ENCODE measurements around the gene ZMIZ1. TPM values are rescaled to one million over a fixed set of nuclear protein-coding genes. Genes with fewer than 3 reads are reported as not detected.

Gene ZMIZ1
- total and polyA plus RNA-seq, 2 experiments from 2014 or later, result 9.2 to 30.9 TPM

DNA sequence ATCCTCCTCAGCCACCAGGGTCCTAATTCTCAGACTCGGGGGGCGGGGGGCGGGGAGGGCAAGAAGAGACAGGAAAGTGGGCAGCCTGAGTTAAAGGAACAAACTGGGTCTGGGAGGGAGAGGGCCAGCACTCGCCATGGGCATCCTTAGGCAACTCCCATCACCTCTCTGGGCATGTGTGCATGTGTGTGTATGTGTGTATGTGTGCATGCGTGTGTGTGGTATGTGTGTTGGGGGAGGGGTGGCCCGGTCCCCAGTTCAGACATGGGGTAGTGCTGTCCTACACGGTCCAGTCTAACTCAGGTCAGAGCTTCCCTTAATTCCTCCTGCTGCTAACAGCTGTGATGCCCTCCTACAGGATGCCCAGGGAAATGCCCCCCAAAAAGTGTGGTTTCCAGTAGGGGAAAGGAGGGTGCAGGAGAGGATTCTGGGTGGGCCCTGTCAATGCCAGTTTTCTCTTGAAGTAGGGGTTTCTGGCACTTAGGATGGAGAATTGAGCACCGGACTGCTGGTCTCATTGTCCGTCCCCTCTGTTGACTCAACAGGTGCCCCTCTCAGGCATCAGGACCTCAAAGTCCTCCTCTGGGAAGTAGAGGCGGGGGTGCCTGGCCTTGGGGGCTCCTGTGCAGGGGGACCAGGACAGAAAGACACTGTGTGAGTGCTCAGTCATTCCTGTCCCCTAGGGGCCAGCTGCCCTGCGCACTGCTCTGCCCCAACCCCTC, 15.1 kb upstream of the ZMIZ1 start:
- H3K27ac Mint-ChIP-seq, result no peak overlapping the region

More for the DNA sequence above, 15.1 kb upstream of the ZMIZ1 start:
- Histone ChIP-seq H4K20me1 (replicated peaks; ENCODE audit: insufficient read depth) (no peaks in the 10 kb centered on the region), H3K4me3 (no peak overlapping the region), H3K4me1 (ENCODE audit: insufficient read depth) (peaks cover 24% of the 10 kb centered on the region), H3K79me2 (replicated peaks; ENCODE audit: insufficient read depth) (no peaks in the 10 kb centered on the region), H3K27me3 (ENCODE audit: insufficient read depth) (no peaks in the 10 kb centered on the region), H2AFZ (no peak overlapping the region), H3K9me2 (ENCODE audit: insufficient read depth) (no peaks in the 10 kb centered on the region), H3K36me3 (ENCODE audit: insufficient read depth) (no peaks in the 10 kb centered on the region), H3K4me2 (no peak overlapping the region), H3K27ac (ENCODE audit: low read depth) (no peak overlapping the region), H3F3A (replicated peaks; ENCODE audit: low read depth) (no peaks in the 10 kb centered on the region)
- Mint-ChIP-seq H3K27me3 (ENCODE audit: insufficient read depth, low read depth, poor library complexity) (peaks cover 24% of the 10 kb centered on the region), H3K9me3 (no peaks in the 10 kb centered on the region; the same call in 2 of the 3 replicates), H3K36me3 (ENCODE audit: low read depth) (no peaks in the 10 kb centered on the region), H3K4me1 (peaks cover 51% of the 10 kb centered on the region), H3K4me3 (no peak overlapping the region)
- DNase-seq (ENCODE audit: low spot score), result no peak
- no peak for TF ChIP-seq ZNF331 (CRISPR knock-in tag; IDR thresholded peaks at IDR 0.05; ENCODE audit: low read depth)
- TF ChIP-seq STAT1 (IDR thresholded peaks at IDR 0.05; ENCODE audit: unreplicated experiment), result no peak
- TF ChIP-seq ZNF114 (CRISPR knock-in tag; IDR thresholded peaks at IDR 0.05), result no peak
- TF ChIP-seq EZH2phosphoT487 (IDR thresholded peaks at IDR 0.05; ENCODE audit: unreplicated experiment), result no peak
- TF ChIP-seq EZH2 (IDR thresholded peaks at IDR 0.05; ENCODE audit: low read depth, unreplicated experiment), result no peak
- no peak for TF ChIP-seq NANOG (IDR thresholded peaks at IDR 0.05; ENCODE audit: borderline replicate concordance)
- TF ChIP-seq, protein P1, sequence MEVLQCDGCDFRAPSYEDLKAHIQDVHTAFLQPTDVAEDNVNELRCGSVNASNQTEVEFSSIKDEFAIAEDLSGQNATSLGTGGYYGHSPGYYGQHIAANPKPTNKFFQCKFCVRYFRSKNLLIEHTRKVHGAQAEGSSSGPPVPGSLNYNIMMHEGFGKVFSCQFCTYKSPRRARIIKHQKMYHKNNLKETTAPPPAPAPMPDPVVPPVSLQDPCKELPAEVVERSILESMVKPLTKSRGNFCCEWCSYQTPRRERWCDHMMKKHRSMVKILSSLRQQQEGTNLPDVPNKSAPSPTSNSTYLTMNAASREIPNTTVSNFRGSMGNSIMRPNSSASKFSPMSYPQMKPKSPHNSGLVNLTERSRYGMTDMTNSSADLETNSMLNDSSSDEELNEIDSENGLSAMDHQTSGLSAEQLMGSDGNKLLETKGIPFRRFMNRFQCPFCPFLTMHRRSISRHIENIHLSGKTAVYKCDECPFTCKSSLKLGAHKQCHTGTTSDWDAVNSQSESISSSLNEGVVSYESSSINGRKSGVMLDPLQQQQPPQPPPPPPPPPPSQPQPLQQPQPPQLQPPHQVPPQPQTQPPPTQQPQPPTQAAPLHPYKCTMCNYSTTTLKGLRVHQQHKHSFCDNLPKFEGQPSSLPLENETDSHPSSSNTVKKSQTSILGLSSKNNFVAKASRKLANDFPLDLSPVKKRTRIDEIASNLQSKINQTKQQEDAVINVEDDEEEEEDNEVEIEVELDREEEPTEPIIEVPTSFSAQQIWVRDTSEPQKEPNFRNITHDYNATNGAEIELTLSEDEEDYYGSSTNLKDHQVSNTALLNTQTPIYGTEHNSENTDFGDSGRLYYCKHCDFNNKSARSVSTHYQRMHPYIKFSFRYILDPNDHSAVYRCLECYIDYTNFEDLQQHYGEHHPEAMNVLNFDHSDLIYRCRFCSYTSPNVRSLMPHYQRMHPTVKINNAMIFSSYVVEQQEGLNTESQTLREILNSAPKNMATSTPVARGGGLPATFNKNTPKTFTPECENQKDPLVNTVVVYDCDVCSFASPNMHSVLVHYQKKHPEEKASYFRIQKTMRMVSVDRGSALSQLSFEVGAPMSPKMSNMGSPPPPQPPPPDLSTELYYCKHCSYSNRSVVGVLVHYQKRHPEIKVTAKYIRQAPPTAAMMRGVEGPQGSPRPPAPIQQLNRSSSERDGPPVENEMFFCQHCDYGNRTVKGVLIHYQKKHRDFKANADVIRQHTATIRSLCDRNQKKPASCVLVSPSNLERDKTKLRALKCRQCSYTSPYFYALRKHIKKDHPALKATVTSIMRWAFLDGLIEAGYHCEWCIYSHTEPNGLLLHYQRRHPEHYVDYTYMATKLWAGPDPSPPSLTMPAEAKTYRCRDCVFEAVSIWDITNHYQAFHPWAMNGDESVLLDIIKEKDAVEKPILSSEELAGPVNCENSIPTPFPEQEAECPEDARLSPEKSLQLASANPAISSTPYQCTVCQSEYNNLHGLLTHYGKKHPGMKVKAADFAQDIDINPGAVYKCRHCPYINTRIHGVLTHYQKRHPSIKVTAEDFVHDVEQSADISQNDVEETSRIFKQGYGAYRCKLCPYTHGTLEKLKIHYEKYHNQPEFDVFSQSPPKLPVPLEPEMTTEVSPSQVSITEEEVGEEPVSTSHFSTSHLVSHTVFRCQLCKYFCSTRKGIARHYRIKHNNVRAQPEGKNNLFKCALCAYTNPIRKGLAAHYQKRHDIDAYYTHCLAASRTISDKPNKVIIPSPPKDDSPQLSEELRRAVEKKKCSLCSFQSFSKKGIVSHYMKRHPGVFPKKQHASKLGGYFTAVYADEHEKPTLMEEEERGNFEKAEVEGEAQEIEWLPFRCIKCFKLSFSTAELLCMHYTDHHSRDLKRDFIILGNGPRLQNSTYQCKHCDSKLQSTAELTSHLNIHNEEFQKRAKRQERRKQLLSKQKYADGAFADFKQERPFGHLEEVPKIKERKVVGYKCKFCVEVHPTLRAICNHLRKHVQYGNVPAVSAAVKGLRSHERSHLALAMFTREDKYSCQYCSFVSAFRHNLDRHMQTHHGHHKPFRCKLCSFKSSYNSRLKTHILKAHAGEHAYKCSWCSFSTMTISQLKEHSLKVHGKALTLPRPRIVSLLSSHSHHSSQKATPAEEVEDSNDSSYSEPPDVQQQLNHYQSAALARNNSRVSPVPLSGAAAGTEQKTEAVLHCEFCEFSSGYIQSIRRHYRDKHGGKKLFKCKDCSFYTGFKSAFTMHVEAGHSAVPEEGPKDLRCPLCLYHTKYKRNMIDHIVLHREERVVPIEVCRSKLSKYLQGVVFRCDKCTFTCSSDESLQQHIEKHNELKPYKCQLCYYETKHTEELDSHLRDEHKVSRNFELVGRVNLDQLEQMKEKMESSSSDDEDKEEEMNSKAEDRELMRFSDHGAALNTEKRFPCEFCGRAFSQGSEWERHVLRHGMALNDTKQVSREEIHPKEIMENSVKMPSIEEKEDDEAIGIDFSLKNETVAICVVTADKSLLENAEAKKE (CRISPR knock-in tag; IDR thresholded peaks at IDR 0.05), result no peak
- TF ChIP-seq CREB1 (CRISPR knock-in tag; IDR thresholded peaks at IDR 0.05; ENCODE audit: low read depth), result no peak
- TF ChIP-seq, protein P2, sequence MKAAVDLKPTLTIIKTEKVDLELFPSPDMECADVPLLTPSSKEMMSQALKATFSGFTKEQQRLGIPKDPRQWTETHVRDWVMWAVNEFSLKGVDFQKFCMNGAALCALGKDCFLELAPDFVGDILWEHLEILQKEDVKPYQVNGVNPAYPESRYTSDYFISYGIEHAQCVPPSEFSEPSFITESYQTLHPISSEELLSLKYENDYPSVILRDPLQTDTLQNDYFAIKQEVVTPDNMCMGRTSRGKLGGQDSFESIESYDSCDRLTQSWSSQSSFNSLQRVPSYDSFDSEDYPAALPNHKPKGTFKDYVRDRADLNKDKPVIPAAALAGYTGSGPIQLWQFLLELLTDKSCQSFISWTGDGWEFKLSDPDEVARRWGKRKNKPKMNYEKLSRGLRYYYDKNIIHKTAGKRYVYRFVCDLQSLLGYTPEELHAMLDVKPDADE (IDR thresholded peaks at IDR 0.05), result no peak
- TF ChIP-seq, protein P3, sequence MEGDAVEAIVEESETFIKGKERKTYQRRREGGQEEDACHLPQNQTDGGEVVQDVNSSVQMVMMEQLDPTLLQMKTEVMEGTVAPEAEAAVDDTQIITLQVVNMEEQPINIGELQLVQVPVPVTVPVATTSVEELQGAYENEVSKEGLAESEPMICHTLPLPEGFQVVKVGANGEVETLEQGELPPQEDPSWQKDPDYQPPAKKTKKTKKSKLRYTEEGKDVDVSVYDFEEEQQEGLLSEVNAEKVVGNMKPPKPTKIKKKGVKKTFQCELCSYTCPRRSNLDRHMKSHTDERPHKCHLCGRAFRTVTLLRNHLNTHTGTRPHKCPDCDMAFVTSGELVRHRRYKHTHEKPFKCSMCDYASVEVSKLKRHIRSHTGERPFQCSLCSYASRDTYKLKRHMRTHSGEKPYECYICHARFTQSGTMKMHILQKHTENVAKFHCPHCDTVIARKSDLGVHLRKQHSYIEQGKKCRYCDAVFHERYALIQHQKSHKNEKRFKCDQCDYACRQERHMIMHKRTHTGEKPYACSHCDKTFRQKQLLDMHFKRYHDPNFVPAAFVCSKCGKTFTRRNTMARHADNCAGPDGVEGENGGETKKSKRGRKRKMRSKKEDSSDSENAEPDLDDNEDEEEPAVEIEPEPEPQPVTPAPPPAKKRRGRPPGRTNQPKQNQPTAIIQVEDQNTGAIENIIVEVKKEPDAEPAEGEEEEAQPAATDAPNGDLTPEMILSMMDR (conservative IDR thresholded peaks at IDR 0.05; ENCODE audit: low read depth in 2 of 2), result no peak
- no peak for TF ChIP-seq JUNB (IDR thresholded peaks at IDR 0.05; ENCODE audit: unreplicated experiment)
- no peak for TF ChIP-seq POLR2AphosphoS5 (IDR thresholded peaks at IDR 0.05; ENCODE audit: low read depth)
- TF ChIP-seq, protein P4, sequence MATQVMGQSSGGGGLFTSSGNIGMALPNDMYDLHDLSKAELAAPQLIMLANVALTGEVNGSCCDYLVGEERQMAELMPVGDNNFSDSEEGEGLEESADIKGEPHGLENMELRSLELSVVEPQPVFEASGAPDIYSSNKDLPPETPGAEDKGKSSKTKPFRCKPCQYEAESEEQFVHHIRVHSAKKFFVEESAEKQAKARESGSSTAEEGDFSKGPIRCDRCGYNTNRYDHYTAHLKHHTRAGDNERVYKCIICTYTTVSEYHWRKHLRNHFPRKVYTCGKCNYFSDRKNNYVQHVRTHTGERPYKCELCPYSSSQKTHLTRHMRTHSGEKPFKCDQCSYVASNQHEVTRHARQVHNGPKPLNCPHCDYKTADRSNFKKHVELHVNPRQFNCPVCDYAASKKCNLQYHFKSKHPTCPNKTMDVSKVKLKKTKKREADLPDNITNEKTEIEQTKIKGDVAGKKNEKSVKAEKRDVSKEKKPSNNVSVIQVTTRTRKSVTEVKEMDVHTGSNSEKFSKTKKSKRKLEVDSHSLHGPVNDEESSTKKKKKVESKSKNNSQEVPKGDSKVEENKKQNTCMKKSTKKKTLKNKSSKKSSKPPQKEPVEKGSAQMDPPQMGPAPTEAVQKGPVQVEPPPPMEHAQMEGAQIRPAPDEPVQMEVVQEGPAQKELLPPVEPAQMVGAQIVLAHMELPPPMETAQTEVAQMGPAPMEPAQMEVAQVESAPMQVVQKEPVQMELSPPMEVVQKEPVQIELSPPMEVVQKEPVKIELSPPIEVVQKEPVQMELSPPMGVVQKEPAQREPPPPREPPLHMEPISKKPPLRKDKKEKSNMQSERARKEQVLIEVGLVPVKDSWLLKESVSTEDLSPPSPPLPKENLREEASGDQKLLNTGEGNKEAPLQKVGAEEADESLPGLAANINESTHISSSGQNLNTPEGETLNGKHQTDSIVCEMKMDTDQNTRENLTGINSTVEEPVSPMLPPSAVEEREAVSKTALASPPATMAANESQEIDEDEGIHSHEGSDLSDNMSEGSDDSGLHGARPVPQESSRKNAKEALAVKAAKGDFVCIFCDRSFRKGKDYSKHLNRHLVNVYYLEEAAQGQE (IDR thresholded peaks at IDR 0.05; ENCODE audit: unreplicated experiment), result no peak
- ATAC-seq, result no peak

All from GM23338 (cell line).